Loucy (cell line): ENCODE measurements around the gene TGFBR3.

Experiments used
- H2AFZ ChIP-seq: fragments of 200-600 bp; sonication (generic); 2 replicates; pipeline ENCODE4 v1.6.0; 2016; ENCODE audit warnings: antibody characterized with exemption, mild to moderate bottlenecking, low read length, moderate library complexity
- H3F3A ChIP-seq: fragments of 200-600 bp; 2 replicates; pipeline ENCODE4 v1.6.0; 2016; ENCODE audit warnings: antibody characterized with exemption, low read depth, mild to moderate bottlenecking
- H3K27me3 ChIP-seq: fragments of 200-600 bp; sonication (generic); 2 replicates; pipeline ENCODE4 v1.6.1; 2014; ENCODE audit warnings: low read length, mild to moderate bottlenecking; ENCODE audit not compliant: insufficient read depth, poor library complexity, severe bottlenecking
- H3K36me3 ChIP-seq: fragments of 200-600 bp; sonication (generic); 2 replicates; pipeline ENCODE4 v1.6.1; 2016; ENCODE audit warnings: low read length; ENCODE audit not compliant: insufficient read depth
- H3K4me1 ChIP-seq: fragments of 200-600 bp; sonication (generic); 2 replicates; pipeline ENCODE4 v1.5.1; 2014; ENCODE audit warnings: low read length, mild to moderate bottlenecking; ENCODE audit not compliant: insufficient read depth, poor library complexity, severe bottlenecking
- H3K4me2 ChIP-seq: fragments of 200-600 bp; sonication (generic); 2 replicates; pipeline ENCODE4 v1.6.0; 2014; ENCODE audit warnings: antibody characterized with exemption, low read length, low read depth, mild to moderate bottlenecking; ENCODE audit not compliant: poor library complexity, severe bottlenecking
- H3K4me3 ChIP-seq: fragments of 200-600 bp; sonication (generic); 2 replicates; pipeline ENCODE4 v1.5.1; 2014; ENCODE audit warnings: low read length, mild to moderate bottlenecking, mixed read lengths; ENCODE audit not compliant: poor library complexity, severe bottlenecking
- H3K79me2 ChIP-seq: fragments of 200-600 bp; sonication (generic); 2 replicates; pipeline ENCODE4 v1.6.1; 2014; ENCODE audit warnings: low read length; ENCODE audit not compliant: insufficient read depth
- H3K9ac ChIP-seq: fragments of 200-600 bp; sonication (generic); 2 replicates; pipeline ENCODE4 v1.6.0; 2014; ENCODE audit warnings: mild to moderate bottlenecking, low read depth, low read length, moderate library complexity; ENCODE audit not compliant: poor library complexity, severe bottlenecking
- H3K9me2 ChIP-seq: fragments of 200-600 bp; sonication (generic); replicated peaks from 2 replicates; pipeline ENCODE4 v1.6.1; 2016; ENCODE audit warnings: low read depth, low read length, mixed read lengths
- H3K9me3 ChIP-seq: fragments of 200-600 bp; sonication (generic); 2 replicates; pipeline ENCODE4 v1.6.1; 2014; ENCODE audit warnings: mild to moderate bottlenecking, antibody characterized with exemption, low read length, low read depth; ENCODE audit not compliant: insufficient read depth
- H4K20me1 ChIP-seq: fragments of 200-600 bp; sonication (generic); 2 replicates; pipeline ENCODE4 v1.6.0; 2014; ENCODE audit warnings: antibody characterized with exemption, low read length, mild to moderate bottlenecking; ENCODE audit not compliant: insufficient read depth, poor library complexity, severe bottlenecking
- CTCF ChIP-seq: fragments of 200-600 bp; sonication (generic); conservative IDR thresholded peaks from 2 replicates; pipeline ENCODE4 v1.5.1; 2014; ENCODE audit warnings: mild to moderate bottlenecking, antibody characterized with exemption, low read length
- EZH2phosphoT487 ChIP-seq: fragments of 200-600 bp; IDR thresholded peaks from 2 replicates; pipeline ENCODE4 v1.6.1; 2018; ENCODE audit warnings: antibody characterized with exemption, mild to moderate bottlenecking, moderate library complexity, borderline replicate concordance

Gene TGFBR3

GRCh38 chr1:91660708-91661107 lies 225.2 kb downstream of the TGFBR3 start:
- Histone ChIP-seq H3K79me2 (no peaks in the 10 kb centered on the region), H3K9ac (no peak overlapping the region), H3F3A (no peaks in the 10 kb centered on the region), H3K4me3 (no peak overlapping the region), H3K27me3 (no peaks in the 10 kb centered on the region), H3K9me2 (no peaks in the 10 kb centered on the region), H3K36me3 (no peaks in the 10 kb centered on the region), H3K9me3 (no peaks in the 10 kb centered on the region), H4K20me1 (no peaks in the 10 kb centered on the region), H3K4me1 (no peaks in the 10 kb centered on the region), H3K4me2 (no peak overlapping the region), H2AFZ (no peak overlapping the region)
- no peak for TF ChIP-seq CTCF
- no peak for TF ChIP-seq EZH2phosphoT487

- no peaks in the 10 kb centered on the region for H3K79me2 ChIP-seq
- no peaks in the 10 kb centered on the region for H3F3A ChIP-seq
- TF ChIP-seq EZH2phosphoT487 = no peak
- TF ChIP-seq CTCF = no peak
Measured at GRCh38 chr1:91655912-91656449, 230.0 kb downstream of the TGFBR3 start.

GRCh38 chr1:91653183-91653582 lies 232.8 kb downstream of the TGFBR3 start:
- no peak overlapping the region for H3K4me3 ChIP-seq
- no peaks in the 10 kb centered on the region for H3F3A ChIP-seq
- no peaks in the 10 kb centered on the region for H3K79me2 ChIP-seq
- H3K4me2 ChIP-seq = no peak overlapping the region
- no peaks in the 10 kb centered on the region for H3K9me3 ChIP-seq
- H3K9ac ChIP-seq = no peak overlapping the region
- no peaks in the 10 kb centered on the region for H3K27me3 ChIP-seq
- no peak overlapping the region for H2AFZ ChIP-seq
- H3K36me3 ChIP-seq = no peaks in the 10 kb centered on the region
- H4K20me1 ChIP-seq = no peaks in the 10 kb centered on the region
- TF ChIP-seq CTCF (no peak), EZH2phosphoT487 (no peak)
- no peaks in the 10 kb centered on the region for H3K4me1 ChIP-seq
- H3K9me2 ChIP-seq = no peaks in the 10 kb centered on the region

More at GRCh38 chr1:91655912-91656449, 230.0 kb downstream of the TGFBR3 start:
- Histone ChIP-seq H3K36me3 (no peaks in the 10 kb centered on the region), H3K27me3 (no peaks in the 10 kb centered on the region), H3K9ac (no peak overlapping the region), H3K9me2 (no peaks in the 10 kb centered on the region), H2AFZ (no peak overlapping the region), H3K4me2 (no peak overlapping the region), H3K4me1 (no peaks in the 10 kb centered on the region), H3K4me3 (no peak overlapping the region), H4K20me1 (no peaks in the 10 kb centered on the region), H3K9me3 (no peaks in the 10 kb centered on the region)
